GM12865 (cell line): ENCODE measurements around the gene GPD1L.

Experiments used
- DNase-seq: peaks from one replicate; pipeline ENCODE4 v3.0.0; 2010; ENCODE audit warnings: low read depth
- H3K4me3 ChIP-seq: 2 replicates; pipeline ENCODE4 v1.5.1; 2011; ENCODE audit warnings: mild to moderate bottlenecking, low read depth, low read length, control low read depth
- TF ChIP-seq, protein P1 (sequence below): IDR thresholded peaks from 2 replicates; pipeline ENCODE4 v1.5.1; 2011; ENCODE audit warnings: low read length, control low read depth, low read depth, inconsistent platforms; ENCODE audit not compliant: insufficient read depth; ENCODE audit errors: missing control alignments

The GPD1L gene

DNA sequence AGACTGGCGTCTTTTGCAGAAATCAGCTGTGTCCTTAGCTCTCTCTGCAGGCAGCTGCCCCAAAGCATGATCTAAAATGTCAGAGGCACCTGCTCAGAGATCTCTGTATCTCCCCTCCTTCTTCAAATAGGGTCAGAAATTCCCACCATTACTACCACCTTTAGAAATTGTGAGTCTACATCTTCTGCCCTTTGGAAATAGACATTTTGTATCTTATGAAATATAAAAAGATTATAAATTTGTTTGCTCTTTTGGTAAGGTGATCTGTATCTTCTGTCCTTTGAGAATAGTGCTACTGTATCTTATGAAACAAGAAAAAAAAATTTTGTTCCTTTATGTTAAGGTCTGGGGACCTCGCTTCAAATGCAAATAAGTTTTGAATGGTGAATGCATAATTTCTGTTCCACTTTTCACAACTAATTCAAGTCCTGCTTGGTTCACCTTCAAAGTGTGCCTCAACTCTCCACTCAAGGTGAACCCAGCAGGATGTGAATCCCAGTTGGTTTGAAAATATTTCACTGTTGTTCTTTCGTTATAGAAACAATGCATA is 28.3 kb upstream of the GPD1L start:
- no peak overlapping the region for H3K4me3 ChIP-seq
- DNase-seq = no peak
- TF ChIP-seq, protein P1, sequence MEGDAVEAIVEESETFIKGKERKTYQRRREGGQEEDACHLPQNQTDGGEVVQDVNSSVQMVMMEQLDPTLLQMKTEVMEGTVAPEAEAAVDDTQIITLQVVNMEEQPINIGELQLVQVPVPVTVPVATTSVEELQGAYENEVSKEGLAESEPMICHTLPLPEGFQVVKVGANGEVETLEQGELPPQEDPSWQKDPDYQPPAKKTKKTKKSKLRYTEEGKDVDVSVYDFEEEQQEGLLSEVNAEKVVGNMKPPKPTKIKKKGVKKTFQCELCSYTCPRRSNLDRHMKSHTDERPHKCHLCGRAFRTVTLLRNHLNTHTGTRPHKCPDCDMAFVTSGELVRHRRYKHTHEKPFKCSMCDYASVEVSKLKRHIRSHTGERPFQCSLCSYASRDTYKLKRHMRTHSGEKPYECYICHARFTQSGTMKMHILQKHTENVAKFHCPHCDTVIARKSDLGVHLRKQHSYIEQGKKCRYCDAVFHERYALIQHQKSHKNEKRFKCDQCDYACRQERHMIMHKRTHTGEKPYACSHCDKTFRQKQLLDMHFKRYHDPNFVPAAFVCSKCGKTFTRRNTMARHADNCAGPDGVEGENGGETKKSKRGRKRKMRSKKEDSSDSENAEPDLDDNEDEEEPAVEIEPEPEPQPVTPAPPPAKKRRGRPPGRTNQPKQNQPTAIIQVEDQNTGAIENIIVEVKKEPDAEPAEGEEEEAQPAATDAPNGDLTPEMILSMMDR = no peak

DNA sequence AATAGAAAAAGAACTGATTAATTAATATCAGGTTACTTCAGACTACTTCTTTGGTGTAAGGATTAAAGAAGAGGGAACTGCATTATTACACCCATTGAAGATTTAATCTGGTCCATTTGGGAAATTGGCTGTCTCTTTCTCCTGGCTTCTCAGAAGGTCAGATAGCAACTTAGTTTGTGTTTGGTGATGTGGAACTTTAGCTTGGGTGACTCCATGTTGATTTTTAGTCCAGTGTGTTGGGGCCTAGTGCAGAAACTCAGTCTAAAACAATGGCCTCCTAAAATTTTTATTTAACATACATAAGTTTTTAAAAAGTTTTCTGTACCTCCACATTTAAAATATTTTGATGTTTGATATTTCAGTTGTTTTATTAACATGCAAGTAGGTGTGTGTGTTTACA is 27.6 kb upstream of the GPD1L start:
- TF ChIP-seq, protein P1 = no peak
- no peak for DNase-seq
- no peak overlapping the region for H3K4me3 ChIP-seq

DNA sequence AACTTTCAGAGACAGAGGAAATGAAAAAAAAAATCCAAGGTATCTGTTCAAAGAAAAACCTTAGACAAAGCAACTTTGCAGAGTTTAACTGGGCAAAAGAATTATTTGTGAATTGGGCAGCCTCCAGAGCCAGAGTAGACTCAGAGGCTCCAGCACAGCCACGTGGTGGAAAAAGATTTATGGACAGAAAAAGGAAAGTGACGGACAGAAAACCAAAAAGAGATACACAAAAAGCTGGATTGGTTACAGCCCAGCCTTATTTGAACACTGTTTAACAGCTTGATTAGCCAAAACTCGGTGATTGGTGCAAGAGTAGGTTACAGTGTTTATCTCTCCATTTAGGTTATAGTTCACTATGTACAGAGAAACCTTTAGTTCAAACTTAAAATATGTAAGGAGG is 23.7 kb upstream of the GPD1L start:
- DNase-seq = no peak
- TF ChIP-seq, protein P1 = no peak
- H3K4me3 ChIP-seq = no peak overlapping the region

DNA sequence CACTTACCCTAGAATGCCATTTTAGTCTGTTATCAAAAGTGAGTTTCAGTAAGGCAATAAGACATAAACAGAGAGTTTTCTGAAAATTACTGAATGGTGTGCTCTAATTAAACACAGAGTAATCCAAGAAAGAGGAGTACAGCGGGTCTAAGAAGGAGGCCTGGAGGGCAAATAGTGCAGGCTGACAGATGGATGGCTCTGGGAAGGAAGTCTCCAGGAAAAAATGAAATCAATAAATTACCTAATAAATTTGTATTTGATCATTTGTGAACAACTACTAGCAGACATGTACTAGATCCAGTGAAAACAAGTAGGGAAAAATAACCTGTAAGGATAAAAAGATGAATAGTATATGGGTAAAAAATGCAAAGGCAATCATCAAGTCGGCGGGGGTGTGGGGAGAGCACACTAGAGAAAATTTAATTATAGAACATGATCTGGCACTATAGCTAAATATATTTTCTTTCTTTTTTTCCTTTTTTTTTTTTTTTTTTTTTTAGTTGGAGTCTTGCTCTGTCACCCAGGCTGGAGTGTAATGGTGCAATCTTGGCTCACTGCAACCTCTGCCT is 22.6 kb upstream of the GPD1L start:
- no peak overlapping the region for H3K4me3 ChIP-seq
- TF ChIP-seq, protein P1 = no peak
- DNase-seq = no peak

DNA sequence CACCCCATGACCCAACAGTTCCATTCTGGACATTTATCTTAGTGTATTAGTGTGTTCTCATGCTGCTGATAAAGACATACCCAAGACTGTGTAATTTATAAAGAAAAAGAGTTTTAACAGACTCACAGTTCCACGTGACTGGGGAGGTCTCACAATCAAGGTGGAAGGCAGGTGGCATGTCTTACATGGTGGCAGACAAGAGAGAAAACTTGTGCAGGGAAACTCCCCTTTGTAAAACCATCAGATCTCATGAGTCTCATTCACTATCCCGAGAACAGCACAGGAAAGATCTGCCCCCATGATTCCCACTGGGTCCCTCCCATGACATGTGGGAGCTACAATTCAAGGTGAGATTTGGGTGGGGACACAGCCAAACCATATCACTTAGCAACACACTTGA is 21.6 kb upstream of the GPD1L start:
- no peak for DNase-seq
- no peak overlapping the region for H3K4me3 ChIP-seq
- TF ChIP-seq, protein P1 = no peak

DNA sequence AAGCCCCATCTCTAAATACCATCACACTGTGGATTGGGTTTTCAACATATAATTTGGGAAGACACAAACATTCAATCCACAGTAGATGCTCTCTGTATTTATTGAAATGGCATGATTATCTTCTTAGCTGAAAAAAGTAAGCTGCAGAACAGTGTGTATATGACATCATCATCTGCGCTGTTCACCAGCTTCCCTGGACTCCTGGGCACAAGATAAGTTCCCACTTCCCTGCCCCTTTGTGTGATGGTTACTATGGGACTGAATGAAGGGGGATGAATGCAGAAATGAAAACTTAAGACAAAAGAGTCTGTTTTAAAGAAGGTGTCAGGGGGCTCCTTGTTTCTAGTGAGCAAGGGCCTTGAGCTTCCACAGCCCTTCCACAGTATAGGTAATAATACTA is 20.0 kb upstream of the GPD1L start:
- H3K4me3 ChIP-seq = no peak overlapping the region
- TF ChIP-seq, protein P1 = no peak

DNA sequence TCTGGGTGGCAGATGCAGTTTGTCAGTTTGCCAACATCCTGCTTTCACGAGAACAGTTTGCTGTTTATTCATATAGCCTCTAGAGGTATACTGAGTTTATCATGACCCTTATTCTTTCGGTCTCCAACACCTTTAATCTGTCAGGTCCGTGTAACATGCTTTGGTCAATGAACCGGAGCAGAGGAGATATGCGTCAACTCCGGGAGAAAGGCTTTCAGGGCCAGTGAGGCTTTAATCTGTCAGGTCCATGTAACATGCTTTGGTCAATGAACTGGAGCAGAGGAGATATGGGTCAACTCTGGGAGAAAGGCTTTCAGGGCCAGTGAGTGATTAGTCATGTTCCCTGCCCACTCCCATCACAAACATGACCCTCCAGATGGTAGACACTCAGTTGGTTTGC is 16.9 kb upstream of the GPD1L start:
- DNase-seq = no peak
- H3K4me3 ChIP-seq = no peak overlapping the region
- TF ChIP-seq, protein P1 = no peak

More for the DNA sequence above, 20.0 kb upstream of the GPD1L start:
- DNase-seq = no peak
